H1 (cell line): Measurements from ENCODE around the gene AKR1B15. TPM values are rescaled to one million over a fixed set of nuclear protein-coding genes. Genes with fewer than 3 reads are reported as not detected.

Experiments used
- ATF2 ChIP-seq: IDR thresholded peaks from 2 replicates; pipeline ENCODE4 v1.6.1; 2012; ENCODE audit warnings: low read length, inconsistent platforms
- CHD7 ChIP-seq: fragments of 300-600 bp; sonication (generic); IDR thresholded peaks from 2 replicates; pipeline ENCODE4 v1.7.1; 2012; ENCODE audit warnings: low read length, moderate library complexity, mild to moderate bottlenecking, inconsistent platforms; ENCODE audit not compliant: insufficient replicate concordance
- GTF2F1 ChIP-seq: IDR thresholded peaks from 2 replicates; pipeline ENCODE4 v1.6.1; 2012; ENCODE audit warnings: low read depth, low read length, improper control_type of control experiment, borderline replicate concordance
- SUZ12 ChIP-seq: fragments of 200-600 bp; sonication (generic); IDR thresholded peaks from 2 replicates; pipeline ENCODE4 v1.6.1; 2012; ENCODE audit warnings: mild to moderate bottlenecking, inconsistent platforms, low read length, moderate library complexity, mixed read lengths
- polyA plus RNA-seq, 7 experiments: library from polyadenylated mRNA; depleted of rRNA in 3 of 7; stranded (reverse) in 5 of 7; unstranded in 2 of 7; fragments of >200 nt in 5 of 7; fragments of 200-250 nt in 2 of 7; gene quantifications; 1 replicate in 5 of 7; 2 replicates in 1 of 7; 4 replicates in 1 of 7; pipeline versions ENCODE4 v1.2.1 to v1.2.3, GENCODE V29; 2011 to 2013; ENCODE audit warnings: missing spikeins in 2 of 7, mixed read lengths in 2 of 7
- total RNA-seq: library from RNA; stranded (reverse); fragmentation: NEBNext Ultra II Directional; extraction: Animal tissue kit (Norgen Biotek cat#: 25700); gene quantifications from 2 replicates; pipeline ENCODE4 v1.2.1, GENCODE V29; 2021

The AKR1B15 gene
- total and polyA plus RNA-seq, 2 of the 8 experiments (the other 6 are each of a cell fraction or from before 2014, with no cell fraction given): 0.15 to 0.47 TPM

- TF ChIP-seq CHD7: no peak
- no peak for TF ChIP-seq ATF2
- TF ChIP-seq GTF2F1: no peak
- no peak for TF ChIP-seq SUZ12
These were observed 78.9 kb downstream of the AKR1B15 start (continued) for GRCh38 chr7:134627775-134628153.
